MM.1S (cell line): ENCODE results near the gene GOLGA7B.

Experiments
- DNase-seq: peaks from one replicate; pipeline ENCODE4 v3.0.0-alpha.2; 2015
- H2AFZ ChIP-seq: fragments of 300-600 bp; sonication (generic); 2 replicates; pipeline ENCODE4 v1.6.0; 2016; ENCODE audit warnings: antibody characterized with exemption, low read length
- H3F3A ChIP-seq: fragments of 300-600 bp; sonication (generic); 2 replicates; pipeline ENCODE4 v1.6.1; 2016; ENCODE audit warnings: mild to moderate bottlenecking, antibody characterized with exemption, low read length, moderate library complexity, mixed read lengths; ENCODE audit not compliant: insufficient read depth
- H3K27ac ChIP-seq: fragments of 300-600 bp; sonication (generic); 2 replicates; pipeline ENCODE4 v1.5.1; 2016; ENCODE audit warnings: mild to moderate bottlenecking, low read length
- H3K27me3 ChIP-seq: fragments of 300-600 bp; sonication (generic); replicated peaks from 2 replicates; pipeline ENCODE4 v1.6.0; 2016; ENCODE audit warnings: low read length; ENCODE audit not compliant: insufficient read depth
- H3K36me3 ChIP-seq: fragments of 300-600 bp; sonication (generic); replicated peaks from 2 replicates; pipeline ENCODE4 v1.6.1; 2016; ENCODE audit warnings: mild to moderate bottlenecking, low read length, mixed read lengths; ENCODE audit not compliant: insufficient read depth
- H3K4me1 ChIP-seq: fragments of 300-600 bp; sonication (generic); 2 replicates; pipeline ENCODE4 v1.6.1; 2016; ENCODE audit warnings: low read length, mixed read lengths
- H3K4me2 ChIP-seq: fragments of 300-600 bp; sonication (generic); 2 replicates; pipeline ENCODE4 v1.6.0; 2016; ENCODE audit warnings: low read depth, low read length
- H3K4me3 ChIP-seq: fragments of 300-600 bp; sonication (generic); 2 replicates; pipeline ENCODE4 v1.5.1; 2016; ENCODE audit warnings: low read length, mixed read lengths
- H3K79me2 ChIP-seq: fragments of 300-600 bp; sonication (generic); 2 replicates; pipeline ENCODE4 v1.6.1; 2016; ENCODE audit warnings: mixed run types, low read length, mixed read lengths
- H3K9ac ChIP-seq: fragments of 300-600 bp; sonication (generic); 2 replicates; pipeline ENCODE4 v1.6.1; 2016; ENCODE audit warnings: low read length, mixed read lengths
- H3K9me2 ChIP-seq: fragments of 300-600 bp; sonication (generic); replicated peaks from 2 replicates; pipeline ENCODE4 v1.6.1; 2016; ENCODE audit warnings: mild to moderate bottlenecking, low read length, mixed read lengths; ENCODE audit not compliant: insufficient read depth
- H3K9me3 ChIP-seq: fragments of 300-600 bp; sonication (generic); replicated peaks from 2 replicates; pipeline ENCODE4 v1.6.1; 2016; ENCODE audit warnings: mild to moderate bottlenecking, low read length, mixed read lengths; ENCODE audit not compliant: insufficient read depth
- H4K20me1 ChIP-seq: fragments of 300-600 bp; sonication (generic); 2 replicates; pipeline ENCODE4 v1.6.1; 2016; ENCODE audit warnings: mild to moderate bottlenecking, low read length, moderate library complexity, mixed read lengths; ENCODE audit not compliant: insufficient read depth
- EZH2 ChIP-seq: fragments of 300-600 bp; sonication (generic); optimal IDR thresholded peaks from 2 replicates; pipeline ENCODE3; 2017; ENCODE audit warnings: low read depth, mild to moderate bottlenecking, antibody characterized with exemption, low read length, mixed read lengths
- EZH2phosphoT487 ChIP-seq: fragments of 300-600 bp; sonication (generic); IDR thresholded peaks from 2 replicates; pipeline ENCODE4 v1.6.1; 2018; ENCODE audit warnings: antibody characterized with exemption, low read length
- TF ChIP-seq, protein P1 (sequence below): fragments of 300-600 bp; sonication (generic); IDR thresholded peaks from 2 replicates; pipeline ENCODE4 v1.5.1; 2016; ENCODE audit warnings: antibody characterized with exemption, low read length, mixed read lengths

Gene GOLGA7B

DNA sequence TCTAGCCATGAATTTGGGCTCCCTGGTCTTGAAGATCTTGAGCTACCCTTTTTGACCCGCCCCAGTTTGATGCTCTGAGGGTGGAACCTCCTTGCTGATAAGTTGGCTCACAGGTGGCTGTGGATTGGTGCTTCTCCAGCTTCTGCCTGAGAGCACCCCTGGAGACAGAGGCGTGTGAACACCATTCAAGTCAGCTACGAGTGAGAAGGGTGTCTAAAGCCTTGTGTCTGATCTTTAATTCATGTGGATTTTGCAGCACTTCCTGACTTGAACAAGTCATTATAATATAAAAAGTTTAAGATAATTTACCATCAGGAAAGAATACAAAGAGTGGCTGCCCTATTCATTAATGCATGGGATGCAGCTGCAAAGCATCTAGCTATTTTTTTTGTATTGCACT lies 37.7 kb upstream of the GOLGA7B start:
- H3K9me3 ChIP-seq = no peaks in the 10 kb centered on the region
- H3K9me2 ChIP-seq = no peaks in the 10 kb centered on the region
- no peaks in the 10 kb centered on the region for H4K20me1 ChIP-seq
- no peak overlapping the region for H2AFZ ChIP-seq
- no peak overlapping the region for H3K9ac ChIP-seq
- no peak overlapping the region for H3K4me3 ChIP-seq
- no peaks in the 10 kb centered on the region for H3K36me3 ChIP-seq
- no peak for TF ChIP-seq EZH2
- TF ChIP-seq EZH2phosphoT487 = no peak
- TF ChIP-seq, protein P1, sequence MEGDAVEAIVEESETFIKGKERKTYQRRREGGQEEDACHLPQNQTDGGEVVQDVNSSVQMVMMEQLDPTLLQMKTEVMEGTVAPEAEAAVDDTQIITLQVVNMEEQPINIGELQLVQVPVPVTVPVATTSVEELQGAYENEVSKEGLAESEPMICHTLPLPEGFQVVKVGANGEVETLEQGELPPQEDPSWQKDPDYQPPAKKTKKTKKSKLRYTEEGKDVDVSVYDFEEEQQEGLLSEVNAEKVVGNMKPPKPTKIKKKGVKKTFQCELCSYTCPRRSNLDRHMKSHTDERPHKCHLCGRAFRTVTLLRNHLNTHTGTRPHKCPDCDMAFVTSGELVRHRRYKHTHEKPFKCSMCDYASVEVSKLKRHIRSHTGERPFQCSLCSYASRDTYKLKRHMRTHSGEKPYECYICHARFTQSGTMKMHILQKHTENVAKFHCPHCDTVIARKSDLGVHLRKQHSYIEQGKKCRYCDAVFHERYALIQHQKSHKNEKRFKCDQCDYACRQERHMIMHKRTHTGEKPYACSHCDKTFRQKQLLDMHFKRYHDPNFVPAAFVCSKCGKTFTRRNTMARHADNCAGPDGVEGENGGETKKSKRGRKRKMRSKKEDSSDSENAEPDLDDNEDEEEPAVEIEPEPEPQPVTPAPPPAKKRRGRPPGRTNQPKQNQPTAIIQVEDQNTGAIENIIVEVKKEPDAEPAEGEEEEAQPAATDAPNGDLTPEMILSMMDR = no peak
- no peaks in the 10 kb centered on the region for H3K4me1 ChIP-seq
- no peak overlapping the region for H3K4me2 ChIP-seq
- H3K79me2 ChIP-seq = no peaks in the 10 kb centered on the region
- DNase-seq = no peak
- H3K27me3 ChIP-seq = 0 out of 2 replicates have a peak, but pooled peaks cover 6% of the 10 kb centered on the region
- H3F3A ChIP-seq = no peaks in the 10 kb centered on the region
- no peak overlapping the region for H3K27ac ChIP-seq

DNA sequence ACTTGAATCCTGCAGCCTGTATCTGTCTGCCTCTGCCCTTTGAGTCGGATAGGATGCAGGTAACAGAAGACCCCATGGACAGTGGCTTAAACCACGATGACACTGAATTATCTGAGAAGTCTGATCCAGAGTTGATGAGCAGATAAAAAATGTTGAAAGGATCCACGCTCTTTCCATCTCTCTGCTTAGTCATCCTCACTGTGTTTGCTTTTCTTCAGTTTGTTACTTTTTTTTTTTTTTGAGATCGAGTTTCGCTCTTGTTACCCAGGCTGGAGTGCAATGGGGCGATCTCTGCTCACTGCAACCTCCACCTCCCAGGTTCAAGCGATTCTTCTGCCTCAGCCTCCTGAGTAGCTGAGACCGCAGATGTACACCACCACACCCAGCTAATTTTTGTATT lies 36.9 kb upstream of the GOLGA7B start:
- 0 out of 2 replicates have a peak, but pooled peaks cover 6% of the 10 kb centered on the region for H3K27me3 ChIP-seq
- DNase-seq = no peak
- no peak overlapping the region for H3K27ac ChIP-seq
- no peaks in the 10 kb centered on the region for H3K36me3 ChIP-seq
- H3K4me3 ChIP-seq = no peak overlapping the region
- no peak overlapping the region for H3K9ac ChIP-seq
- no peaks in the 10 kb centered on the region for H4K20me1 ChIP-seq
- H2AFZ ChIP-seq = no peak overlapping the region
- no peaks in the 10 kb centered on the region for H3K79me2 ChIP-seq
- H3K9me2 ChIP-seq = no peaks in the 10 kb centered on the region
- no peak overlapping the region for H3K4me2 ChIP-seq
- H3K4me1 ChIP-seq = no peaks in the 10 kb centered on the region
- no peaks in the 10 kb centered on the region for H3K9me3 ChIP-seq
- no peak for TF ChIP-seq EZH2phosphoT487
- TF ChIP-seq, protein P1 = no peak
- no peak for TF ChIP-seq EZH2
- no peaks in the 10 kb centered on the region for H3F3A ChIP-seq

GRCh38 chr10:97813311-97813710 lies 36.3 kb upstream of the GOLGA7B start:
- Histone ChIP-seq H3F3A (no peaks in the 10 kb centered on the region), H3K4me3 (no peak overlapping the region), H3K4me1 (no peaks in the 10 kb centered on the region), H3K9me2 (no peaks in the 10 kb centered on the region), H3K4me2 (no peak overlapping the region), H3K27ac (no peak overlapping the region), H4K20me1 (no peaks in the 10 kb centered on the region), H2AFZ (no peak overlapping the region), H3K9ac (no peak overlapping the region), H3K36me3 (no peaks in the 10 kb centered on the region), H3K27me3 (0 out of 2 replicates have a peak, but pooled peaks cover 6% of the 10 kb centered on the region), H3K9me3 (no peaks in the 10 kb centered on the region), H3K79me2 (no peaks in the 10 kb centered on the region)
- TF ChIP-seq EZH2 (no peak), EZH2phosphoT487 (no peak)
- TF ChIP-seq, protein P1 = no peak
- no peak for DNase-seq
